Non-pigmented ciliary epithelial cell (primary cell): Measurements from ENCODE around the gene DYRK1A.

ENCODE experiments used
- DNase-seq: peaks from one replicate; pipeline ENCODE4 v3.0.0-alpha.2; 2010; ENCODE audit warnings: low read depth

DYRK1A gene

DNA sequence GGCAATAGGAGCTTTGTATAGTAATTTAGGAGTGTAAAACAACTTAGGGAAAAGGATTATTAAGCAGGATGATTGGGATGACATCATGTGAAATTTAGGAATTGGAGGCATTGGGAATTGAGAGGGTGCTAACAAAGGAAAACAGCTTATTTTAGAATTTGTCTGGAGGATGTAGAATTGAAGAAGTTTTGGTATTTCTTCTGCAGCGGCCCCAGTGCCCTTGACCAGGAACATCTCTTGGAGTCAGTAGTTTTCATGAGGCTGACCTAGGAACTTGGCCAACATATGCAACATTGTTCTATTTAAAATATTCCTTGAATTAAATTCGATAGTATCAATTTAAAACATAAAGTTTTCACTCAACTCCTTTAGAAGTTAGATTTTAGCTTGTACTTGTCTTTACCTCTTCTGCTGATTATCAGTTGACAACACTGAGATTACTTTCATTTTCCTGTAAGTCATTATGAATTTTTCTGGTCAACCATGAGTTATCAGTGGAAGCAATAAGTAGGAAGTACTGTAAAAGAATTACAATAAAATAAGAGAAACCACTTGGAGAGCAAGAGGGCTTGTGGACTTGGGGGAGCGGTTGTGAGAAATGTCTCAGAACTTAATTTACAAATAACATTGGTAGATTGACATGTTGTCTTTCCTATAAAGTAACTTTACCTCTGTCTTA is 52.8 kb downstream of the DYRK1A start:
- no peak for DNase-seq

DNA sequence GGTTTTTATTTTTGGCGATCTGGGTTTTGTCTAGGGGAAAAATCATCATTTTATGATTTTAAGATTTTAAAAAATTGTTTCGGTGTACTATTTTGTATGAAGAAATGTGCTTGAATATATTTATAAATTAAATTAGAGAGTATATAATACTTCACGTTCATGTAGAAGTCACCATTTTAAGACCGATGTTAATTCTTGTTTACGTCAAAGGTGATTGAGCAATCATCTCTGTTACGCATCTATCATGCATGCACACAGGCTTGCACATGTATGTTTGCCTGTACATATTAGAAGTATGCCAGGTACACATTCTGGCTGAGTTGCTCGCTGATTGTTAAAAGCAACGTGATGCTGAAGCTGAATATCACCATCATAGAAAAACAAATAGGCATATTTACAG is 54.7 kb downstream of the DYRK1A start:
- no peak for DNase-seq

DNA sequence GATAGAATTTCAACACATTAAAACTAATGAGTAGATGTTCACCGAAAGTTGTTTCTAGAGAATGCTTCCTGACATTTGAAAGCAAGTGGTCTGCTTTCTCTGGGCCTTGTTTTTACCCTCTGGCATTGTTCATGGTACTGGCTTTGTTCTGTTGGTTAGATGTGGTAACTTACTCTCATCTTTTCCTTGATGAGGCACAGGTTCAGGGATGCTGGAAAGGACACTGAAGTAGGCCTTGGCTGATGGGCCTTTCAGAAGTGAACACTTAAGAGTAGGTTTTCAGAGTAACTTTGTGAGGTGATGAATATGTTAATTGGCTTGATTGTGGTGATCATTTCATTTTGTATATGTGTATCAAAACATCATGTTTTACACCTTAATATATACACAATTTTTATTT is 55.8 kb downstream of the DYRK1A start:
- DNase-seq, result no peak

DNA sequence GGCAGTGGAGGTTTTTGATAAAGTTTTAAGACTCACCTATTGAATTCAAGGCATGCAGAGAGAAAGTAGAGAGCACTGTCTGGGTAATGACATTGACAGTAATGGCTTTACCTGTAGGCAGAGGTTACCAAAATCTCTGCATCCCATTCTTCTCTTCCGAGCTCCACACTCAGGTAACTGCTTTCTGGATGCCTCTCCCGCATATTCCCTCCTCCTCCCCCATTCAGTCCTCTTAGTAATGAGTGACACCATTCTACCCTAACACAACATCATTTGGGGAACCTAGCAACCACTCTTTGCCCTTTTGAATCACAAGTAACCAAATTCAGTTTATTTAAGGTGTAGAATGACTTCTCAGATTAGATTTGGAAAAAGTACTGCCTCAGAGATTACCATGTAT is 56.5 kb downstream of the DYRK1A start:
- no peak for DNase-seq

DNA sequence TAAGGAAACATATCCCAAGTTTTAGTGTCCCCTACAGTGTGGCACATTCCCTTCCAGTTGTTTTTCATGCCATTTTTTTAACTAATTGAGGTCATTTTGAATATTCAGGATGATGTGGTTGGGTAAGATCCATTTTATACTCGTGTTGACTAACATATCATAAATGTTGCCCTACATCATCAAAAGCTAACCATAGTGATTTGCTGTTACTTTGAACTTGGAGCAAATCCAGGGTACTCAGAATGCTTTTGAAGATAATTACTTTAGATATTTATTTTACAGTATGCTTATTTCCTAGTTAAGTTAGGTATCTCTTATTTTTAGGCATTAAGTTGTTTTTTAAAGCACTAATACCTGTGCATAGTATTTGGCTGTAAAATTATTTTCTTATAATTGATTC is 57.8 kb downstream of the DYRK1A start:
- DNase-seq, result no peak

DNA sequence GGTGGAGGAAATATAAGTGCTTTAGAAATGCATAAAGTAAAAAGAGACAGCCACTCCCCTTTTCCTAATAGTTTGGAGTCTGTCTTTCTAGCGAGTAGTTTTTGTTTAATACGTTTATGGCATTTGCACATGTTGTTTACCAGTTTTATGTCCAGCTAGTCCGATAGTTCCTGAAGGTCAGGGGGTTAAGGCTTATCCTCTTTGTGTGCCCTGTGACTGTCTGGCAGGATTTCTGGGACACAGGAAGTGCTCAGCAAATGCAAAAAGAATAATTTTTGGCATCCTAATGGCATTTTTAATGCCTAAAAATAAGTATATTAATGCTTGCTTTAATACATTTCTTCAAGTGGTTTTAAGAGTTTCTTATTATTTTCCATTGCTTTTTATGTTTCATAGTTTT is 58.4 kb downstream of the DYRK1A start:
- no peak for DNase-seq

DNA sequence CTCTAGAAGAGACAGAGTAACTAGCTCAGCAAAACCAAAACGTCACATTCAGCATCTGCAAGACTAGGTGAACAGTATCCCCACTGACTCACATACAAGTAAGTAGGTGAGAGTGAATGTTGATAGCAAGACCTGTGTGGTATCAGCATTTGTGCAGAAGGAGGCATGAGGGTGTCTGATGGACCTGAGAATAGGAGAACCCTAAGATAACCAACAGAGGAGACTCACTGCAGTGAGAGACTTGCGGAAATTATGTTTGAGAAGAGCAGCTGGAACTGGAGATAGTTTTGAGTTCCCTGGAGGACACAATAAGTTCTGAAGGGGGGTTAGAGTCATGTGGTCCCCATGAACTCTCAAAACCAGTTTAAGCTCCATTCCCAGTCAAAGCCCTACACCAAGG is 59.1 kb downstream of the DYRK1A start:
- no peak for DNase-seq

DNA sequence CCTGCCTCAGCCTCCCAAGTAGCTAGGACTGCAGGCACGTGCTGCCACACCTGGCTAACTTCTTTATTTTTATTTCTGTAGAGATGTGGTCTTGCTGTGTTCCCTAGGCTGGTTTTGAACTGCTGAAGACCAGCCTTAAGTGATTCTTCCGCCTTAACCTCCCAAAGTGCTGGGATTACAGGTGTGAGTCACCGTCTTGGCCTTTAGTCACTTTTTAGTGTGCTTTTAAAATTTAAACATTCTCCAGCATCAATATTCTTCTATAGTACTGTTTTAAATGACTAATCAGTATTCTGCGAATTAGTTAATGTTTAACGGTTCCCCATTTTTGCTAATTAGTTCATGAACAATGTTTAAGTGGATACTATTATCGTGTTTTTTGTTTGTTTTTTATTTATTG is 60.6 kb downstream of the DYRK1A start:
- DNase-seq, result no peak

DNA sequence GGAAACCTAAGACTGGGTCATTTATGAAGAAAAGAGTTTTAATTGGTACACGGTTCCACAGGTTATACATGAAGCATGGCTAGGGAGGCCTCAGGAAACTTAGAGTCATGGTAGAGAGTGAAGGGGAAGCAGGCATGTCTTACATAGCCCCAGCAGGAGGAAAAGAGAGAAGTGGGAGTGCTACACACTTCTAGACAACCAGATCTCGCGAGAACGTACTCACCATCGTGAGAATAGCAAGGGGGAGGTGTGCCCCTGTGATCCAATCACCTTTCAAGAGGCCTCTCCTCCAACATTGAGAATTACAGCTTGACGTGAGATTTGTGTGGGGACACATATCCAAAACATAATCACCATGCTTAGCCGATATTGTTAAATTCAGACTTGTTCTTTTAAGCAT is 62.8 kb downstream of the DYRK1A start:
- DNase-seq, result no peak

DNA sequence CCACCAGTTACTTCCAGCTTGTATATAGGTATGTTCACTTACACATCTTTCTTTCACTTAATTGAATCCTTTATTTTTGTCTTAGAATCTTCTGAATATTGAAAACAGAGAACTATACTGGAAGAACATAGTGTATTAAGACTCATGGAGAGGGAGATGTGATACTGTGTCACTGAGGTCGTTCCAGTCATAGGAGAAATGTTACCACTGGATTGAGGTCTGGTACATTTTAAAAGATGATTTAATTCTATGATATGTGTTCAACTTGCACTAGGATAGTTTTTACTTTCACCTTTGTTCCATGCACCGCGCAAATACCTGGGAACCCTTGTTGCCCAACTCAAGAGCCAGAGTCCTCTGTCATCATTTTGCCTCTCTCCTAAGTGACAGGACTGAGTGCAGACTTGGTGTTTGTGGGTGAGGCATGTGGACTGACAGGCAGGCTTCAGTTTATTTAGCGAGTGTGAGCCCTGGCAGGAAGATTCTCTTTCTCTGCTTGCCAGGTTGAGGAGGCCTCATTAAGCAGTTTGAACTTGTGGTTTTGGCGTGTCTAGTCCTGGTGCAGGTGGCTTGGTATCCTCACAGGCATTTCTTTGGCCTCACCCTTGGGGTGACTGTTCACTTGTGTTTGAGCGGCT is 63.7 kb downstream of the DYRK1A start:
- no peak for DNase-seq

DNA sequence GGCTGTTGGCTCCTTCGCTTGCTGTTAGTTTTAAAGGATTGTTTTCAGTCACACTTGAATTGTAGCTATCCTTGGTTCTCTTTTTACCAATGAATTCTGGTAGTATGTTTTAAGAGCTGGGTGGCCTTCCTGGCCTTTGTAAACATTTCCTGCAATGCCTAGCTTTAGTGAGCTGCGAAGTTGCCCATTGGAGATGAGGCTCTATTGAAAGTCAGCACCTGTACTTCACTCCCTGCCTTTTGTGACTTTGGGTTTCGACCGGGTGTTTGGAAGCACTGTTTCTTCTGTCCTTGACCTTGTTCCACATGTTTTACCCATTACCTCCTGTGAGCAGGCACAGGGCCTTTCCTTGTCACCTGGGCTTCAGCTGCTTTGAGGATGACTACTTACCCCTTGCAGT is 64.7 kb downstream of the DYRK1A start:
- DNase-seq, result no peak

DNA sequence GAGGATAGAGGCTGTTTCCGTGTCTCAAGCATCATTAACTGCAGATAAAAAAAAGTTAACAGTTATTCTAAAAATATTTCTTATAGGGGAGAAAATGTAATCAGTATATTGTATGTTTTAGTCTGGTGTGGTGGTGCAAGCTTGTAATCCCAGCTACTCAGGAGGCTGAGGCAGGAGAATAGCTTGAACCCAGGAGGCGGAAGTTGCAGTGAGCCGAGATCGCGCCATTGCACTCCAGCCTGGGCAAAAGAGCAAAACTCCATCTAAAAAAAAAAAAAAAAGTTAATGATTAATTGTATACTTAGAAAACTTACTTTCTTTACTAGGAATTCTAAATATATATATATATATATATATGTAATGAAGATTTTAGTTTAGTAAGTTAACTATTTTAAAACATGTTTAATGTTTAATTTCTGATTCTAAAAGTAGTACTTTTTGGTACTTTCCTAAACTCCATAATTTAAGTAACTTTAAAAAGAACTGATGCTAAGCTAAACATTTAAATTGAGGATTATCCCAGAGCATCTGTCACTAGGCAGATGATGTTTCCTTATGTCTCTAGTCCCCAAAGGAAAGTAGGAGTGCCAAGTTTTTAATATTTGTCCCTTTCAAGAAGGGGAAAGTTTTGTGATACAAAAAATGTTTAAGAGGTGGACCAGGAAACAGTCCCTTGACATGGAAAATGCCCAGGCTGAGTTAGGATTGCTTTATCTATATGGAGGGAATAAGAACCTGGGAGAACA is 66.3 kb downstream of the DYRK1A start:
- no peak for DNase-seq

DNA sequence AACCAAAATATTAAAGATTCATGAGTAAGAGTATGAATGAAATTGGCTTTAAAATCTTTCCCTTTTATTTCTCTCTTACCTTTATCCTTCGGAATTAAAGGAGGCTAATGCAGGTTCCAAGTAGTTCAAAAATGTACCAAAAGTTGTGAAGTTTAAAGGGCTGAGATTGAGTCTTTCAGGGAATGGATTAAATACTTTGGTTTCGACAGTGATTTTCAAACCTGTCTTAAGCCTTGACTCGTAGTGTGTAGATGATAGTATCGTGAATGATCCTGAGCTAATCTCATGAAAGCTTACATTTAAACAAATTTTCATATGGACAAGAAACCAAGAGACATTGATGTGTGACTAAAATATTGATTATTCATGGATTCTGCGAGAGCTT is 66.9 kb downstream of the DYRK1A start:
- no peak for DNase-seq

DNA sequence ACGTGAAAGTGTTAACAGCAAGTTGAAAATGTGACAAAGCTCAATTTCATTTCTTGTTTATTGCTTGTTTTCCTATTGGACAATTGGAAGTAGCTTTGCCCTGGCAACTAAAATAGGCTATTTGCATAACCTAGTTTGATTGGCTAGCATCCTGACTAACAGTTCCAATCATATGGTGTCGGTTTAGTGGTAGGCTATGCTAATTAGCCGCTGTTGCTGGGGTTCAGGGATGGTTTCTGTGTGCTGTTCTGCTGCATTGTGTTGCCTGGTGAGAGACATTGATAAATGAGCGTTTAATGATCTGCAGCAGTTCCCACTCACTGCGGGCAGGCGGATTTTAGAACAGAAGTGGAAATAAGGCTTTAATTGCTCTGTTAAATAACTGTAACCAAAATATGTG is 68.5 kb downstream of the DYRK1A start:
- peak; percentile 70 for DNase-seq

DNA sequence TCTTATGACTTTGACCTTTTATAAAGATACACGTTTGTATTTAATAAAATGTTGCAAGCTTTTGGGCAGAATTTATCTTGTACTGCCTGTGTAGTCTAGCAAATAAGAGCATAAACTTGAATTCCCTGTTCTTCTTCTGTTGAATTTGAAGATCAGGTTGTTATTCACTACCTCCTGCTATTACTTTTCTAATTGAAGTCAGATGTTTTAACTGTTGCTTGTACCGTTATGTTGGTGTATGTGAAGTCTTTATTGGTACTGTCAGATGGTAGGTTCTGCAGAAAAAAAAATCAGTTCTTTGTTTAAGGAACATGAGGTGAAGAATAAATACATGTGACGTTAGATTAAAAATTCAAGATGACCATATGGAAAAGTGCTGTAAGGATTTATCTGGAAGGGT is 69.1 kb downstream of the DYRK1A start:
- DNase-seq, result no peak

DNA sequence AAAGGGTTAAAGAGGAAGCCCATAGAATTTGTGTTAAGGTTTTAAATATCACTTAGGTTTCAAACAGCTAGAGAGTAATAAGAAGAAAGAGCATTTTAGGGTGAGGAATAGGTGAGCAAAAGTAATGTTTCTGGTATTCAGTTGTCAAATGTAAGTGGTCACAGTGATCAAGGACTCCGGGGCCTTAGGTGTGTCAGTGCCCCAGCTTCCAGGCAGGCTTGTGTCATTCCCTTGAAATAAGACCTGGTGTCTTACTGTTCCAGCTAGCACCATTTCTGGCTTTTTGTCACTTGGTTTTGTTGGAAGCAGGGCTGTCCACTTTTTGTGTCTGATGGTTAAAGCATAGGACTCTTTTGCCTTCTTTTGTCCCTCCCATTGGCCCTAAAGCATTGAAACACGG is 69.6 kb downstream of the DYRK1A start:
- DNase-seq, result no peak

DNA sequence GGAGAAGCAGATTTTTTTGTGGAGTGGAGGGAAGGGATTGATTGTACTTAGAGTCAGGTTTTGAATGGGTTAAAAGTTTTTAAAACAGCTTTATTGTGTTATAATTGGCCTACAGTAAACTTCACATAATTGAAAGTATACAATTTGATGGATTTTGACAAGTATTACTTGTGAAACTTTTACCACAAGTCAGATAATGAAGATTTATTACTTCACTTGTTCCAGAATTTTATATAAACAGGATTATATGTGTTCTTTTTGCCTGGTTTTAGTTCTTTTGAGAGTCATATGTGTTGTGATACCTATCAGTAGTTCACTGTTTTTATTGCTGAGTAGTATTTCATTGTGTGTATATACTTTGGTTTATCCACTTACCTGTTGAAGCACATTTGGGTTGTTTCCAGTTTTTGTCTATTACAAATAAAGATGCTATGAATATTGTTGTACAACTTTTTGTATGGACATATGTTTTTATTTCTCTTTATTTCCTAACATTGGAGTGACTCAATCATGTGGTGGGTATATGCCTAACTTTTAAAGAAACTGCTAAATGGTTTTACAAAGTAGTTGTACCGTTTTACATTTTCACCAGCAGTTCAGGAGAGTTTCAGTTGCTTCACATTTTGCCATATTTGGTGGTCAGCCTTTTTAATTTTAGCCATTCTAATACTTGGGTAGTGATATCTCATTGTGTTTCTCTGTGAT is 71.0 kb downstream of the DYRK1A start:
- no peak for DNase-seq

DNA sequence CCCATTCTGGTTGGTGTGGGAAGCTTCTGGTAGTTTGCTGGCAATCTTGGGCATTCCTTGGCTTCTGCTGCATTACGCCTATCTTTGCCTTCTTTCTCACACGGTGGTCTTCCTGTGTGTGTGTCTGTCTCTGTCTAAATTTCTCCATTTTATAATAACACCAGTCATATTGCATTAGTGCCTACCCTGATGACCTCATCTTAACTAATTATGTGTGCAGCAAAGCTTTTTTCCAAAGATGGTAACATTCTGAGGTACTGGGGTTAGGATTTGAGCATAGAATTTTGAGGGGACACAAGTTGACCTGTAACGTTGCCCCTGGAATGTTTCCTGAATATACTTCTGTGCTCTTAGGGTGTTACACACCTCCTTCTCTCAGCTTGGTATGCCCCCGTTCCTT is 77.1 kb downstream of the DYRK1A start:
- no peak for DNase-seq

DNA sequence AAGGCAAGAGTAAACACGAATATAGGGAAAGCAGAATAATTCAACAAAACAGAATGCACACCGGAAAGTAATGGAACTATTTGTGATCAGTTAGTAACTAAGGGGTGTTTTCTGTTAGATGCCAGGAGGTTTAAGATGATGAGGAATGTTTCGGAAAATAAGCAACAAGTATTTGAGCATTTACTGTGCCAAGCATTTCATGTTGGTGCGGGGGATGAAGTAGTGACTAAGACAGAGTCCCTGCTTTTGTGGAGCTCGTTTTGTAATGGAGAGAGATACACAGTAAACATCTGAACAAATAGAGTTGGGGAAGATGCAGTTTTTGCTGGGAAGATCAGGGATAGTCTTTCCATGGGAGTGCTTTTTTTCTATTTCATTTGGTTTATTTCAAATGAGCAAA is 78.7 kb downstream of the DYRK1A start:
- no peak for DNase-seq

DNA sequence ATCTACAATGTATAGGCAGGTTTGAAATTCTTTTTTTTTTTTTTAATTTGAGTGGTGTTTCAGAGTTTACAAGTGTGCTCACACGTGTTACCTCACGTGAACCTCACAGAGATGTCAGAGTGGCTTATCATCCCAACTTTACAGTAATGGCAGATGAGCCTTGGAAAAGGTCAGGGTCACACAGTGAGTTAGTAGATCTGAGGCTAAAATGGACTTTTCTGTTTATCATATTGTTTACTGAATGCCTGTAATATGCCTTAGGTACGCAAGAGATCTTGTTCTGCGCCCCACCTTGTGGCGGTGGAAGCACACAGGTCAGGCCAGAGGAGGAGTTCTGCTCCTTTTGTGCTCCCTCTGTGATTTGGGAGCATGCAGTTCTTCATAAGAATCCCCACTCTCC is 80.0 kb downstream of the DYRK1A start:
- no peak for DNase-seq

DNA sequence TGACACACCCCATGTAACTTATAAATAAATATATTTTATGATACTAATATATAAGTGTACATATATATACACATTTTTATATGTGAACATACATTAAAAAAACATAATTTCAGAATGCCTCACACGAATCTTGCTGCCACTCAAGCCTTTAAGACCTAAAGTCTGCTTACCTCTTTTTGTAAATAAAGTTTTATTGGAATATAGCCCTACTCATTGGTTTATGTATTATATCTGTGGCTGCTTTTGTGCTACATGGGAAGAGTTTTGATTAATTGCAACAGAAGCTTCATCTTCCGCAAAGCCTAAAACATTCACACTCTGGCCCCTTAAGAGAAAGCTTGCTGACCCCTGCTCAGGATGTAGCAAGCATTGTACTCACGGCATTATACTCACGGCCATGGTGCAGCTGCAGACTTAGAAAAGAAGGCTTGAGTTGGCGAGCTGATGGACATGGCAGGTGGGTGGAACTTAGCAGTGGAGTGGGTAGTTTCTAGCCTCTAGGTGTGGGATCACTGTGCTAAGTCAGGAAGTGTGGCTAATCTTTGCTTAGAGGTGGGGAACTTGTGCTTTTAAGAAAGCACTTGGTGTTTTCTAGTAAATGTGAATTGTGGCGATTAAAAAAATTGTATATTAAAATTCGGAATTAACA is 80.8 kb downstream of the DYRK1A start:
- no peak for DNase-seq

DNA sequence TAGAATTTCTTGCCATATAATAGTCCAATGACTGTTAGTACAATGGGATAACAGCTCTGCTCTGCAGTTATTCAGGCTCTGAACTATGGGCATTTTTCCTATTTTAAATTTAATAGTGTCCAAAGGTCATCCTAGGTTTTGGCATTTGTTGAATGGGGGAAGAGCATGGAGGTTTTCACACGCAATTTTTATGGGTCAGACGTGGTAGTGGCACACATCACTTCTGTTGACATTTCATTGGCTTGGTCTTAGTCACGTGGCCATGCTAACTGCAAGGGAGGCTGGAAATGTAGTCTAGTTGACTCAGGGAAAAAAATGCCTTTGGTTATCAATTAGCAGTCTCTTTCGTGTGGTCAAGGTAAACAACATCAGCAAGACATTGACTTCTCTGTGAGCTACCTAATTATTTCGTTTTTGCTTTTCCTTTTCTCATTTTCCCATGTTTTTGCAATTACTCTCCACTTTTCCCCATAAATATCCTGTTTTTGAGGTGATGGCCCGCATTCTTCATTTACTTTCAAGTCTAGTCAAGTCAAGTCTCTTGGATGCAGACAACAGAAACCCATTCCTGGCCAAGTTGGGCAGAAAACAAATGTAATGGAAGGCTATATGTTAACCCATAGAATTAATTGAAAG is 82.8 kb downstream of the DYRK1A start:
- DNase-seq, result no peak
